ENCODE data around the gene EIF6. TPM values are rescaled to one million over a fixed set of nuclear protein-coding genes. Genes with fewer than 3 reads are reported as not detected.
"Not testable (repeated sequence)": the region's sequence is repeated elsewhere in the genome, so short reads cannot be mapped to it uniquely, and the experiment has no call there.

EIF6 gene
- total and polyA plus RNA-seq, 4 donors = 60.8 to 160 (median 106) TPM

DNA sequence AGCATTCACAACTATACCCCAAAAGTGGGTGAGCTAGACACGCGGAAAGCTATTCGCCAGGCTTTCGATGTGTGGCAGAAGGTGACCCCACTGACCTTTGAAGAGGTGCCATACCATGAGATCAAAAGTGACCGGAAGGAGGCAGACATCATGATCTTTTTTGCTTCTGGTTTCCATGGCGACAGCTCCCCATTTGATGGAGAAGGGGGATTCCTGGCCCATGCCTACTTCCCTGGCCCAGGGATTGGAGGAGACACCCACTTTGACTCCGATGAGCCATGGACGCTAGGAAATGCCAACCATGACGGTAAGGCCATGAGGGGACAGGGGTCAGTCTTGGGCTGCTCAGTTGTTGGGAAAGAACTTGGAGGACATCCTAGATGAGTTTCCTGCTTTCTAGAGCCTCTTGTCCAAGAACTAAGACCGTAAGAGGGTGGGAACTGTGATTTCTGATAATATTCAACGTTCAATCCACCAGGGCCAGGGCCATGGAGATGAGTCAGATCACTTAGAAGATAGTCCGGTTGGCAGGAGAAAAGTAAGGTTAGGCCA lies 30.0 kb downstream of the EIF6 start:
- no peak for DNase-seq (ENCODE audit: low spot score)
- 95% methylated on average over 12 of the region's 12 CpGs for WGBS

DNA sequence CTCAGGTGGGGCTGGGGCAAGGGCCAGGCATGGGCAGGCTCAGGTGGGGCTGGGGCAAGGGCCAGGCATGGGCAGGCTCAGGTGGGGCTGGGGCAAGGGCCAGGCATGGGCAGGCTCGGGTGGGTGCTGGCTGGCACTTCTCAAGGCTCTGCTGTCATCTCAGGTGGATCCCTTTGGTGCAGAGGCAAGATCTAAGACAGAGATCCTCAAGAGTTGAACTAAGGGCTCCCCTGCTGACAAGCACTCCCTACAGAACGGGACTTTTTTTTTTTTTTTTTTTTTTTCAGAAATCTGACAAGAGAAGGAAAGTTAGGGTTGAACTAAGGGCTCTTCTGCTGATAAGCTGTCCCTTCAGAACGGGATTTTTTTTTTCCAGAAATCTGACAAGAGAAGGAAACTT lies 31.6 kb downstream of the EIF6 start:
- Histone ChIP-seq H3K27ac (ENCODE audit: low read depth in 1 of 2, low read length in 2 of 2) (no peak overlapping the region), H3K9me3 (ENCODE audit: control insufficient read depth in 4 of 4, low read length in 3 of 4) (no peaks in the 10 kb centered on the region), H3K4me3 (ENCODE audit: low read depth in 1 of 3, low read length in 3 of 3) (no peak overlapping the region), H3K36me3 (ENCODE audit: control insufficient read depth in 4 of 4, insufficient read depth in 3 of 4, low read depth in 1 of 4, low read length in 3 of 4) (no peaks in the 10 kb centered on the region), H3K9ac (ENCODE audit: low read depth in 1 of 2, low read length in 2 of 2) (no peak overlapping the region), H3K27me3 (ENCODE audit: control insufficient read depth in 4 of 4, insufficient read depth in 4 of 4, low read length in 3 of 4) (no peaks in the 10 kb centered on the region), H3K4me1 (ENCODE audit: control insufficient read depth in 4 of 4, insufficient read depth in 4 of 4, low read length in 3 of 4) (no peaks in the 10 kb centered on the region)
- WGBS = 82% methylated on average over 3 of the region's 3 CpGs
- TF ChIP-seq TAF1 (conservative IDR thresholded peaks at IDR 0.05) = no peak
- no peak for DNase-seq (ENCODE audit: low spot score)

More for the DNA sequence above, 30.0 kb downstream of the EIF6 start:
- H3K27ac ChIP-seq (ENCODE audit: low read depth in 1 of 2, low read length in 2 of 2) = no peak overlapping the region
- no peak overlapping the region for H3K4me3 ChIP-seq (ENCODE audit: low read depth in 1 of 3, low read length in 3 of 3)
- no peaks in the 10 kb centered on the region for H3K27me3 ChIP-seq (ENCODE audit: control insufficient read depth in 4 of 4, insufficient read depth in 4 of 4, low read length in 3 of 4)
- no peaks in the 10 kb centered on the region for H3K36me3 ChIP-seq (ENCODE audit: control insufficient read depth in 4 of 4, insufficient read depth in 3 of 4, low read depth in 1 of 4, low read length in 3 of 4)
- no peaks in the 10 kb centered on the region for H3K4me1 ChIP-seq (ENCODE audit: control insufficient read depth in 4 of 4, insufficient read depth in 4 of 4, low read length in 3 of 4)
- no peak for TF ChIP-seq FOXA1 (IDR thresholded peaks at IDR 0.05)
- no peak for TF ChIP-seq HNF4A (conservative IDR thresholded peaks at IDR 0.05)
- TF ChIP-seq, protein P1, sequence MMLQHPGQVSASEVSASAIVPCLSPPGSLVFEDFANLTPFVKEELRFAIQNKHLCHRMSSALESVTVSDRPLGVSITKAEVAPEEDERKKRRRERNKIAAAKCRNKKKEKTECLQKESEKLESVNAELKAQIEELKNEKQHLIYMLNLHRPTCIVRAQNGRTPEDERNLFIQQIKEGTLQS (IDR thresholded peaks at IDR 0.05) = no peak
- TF ChIP-seq, protein P2, sequence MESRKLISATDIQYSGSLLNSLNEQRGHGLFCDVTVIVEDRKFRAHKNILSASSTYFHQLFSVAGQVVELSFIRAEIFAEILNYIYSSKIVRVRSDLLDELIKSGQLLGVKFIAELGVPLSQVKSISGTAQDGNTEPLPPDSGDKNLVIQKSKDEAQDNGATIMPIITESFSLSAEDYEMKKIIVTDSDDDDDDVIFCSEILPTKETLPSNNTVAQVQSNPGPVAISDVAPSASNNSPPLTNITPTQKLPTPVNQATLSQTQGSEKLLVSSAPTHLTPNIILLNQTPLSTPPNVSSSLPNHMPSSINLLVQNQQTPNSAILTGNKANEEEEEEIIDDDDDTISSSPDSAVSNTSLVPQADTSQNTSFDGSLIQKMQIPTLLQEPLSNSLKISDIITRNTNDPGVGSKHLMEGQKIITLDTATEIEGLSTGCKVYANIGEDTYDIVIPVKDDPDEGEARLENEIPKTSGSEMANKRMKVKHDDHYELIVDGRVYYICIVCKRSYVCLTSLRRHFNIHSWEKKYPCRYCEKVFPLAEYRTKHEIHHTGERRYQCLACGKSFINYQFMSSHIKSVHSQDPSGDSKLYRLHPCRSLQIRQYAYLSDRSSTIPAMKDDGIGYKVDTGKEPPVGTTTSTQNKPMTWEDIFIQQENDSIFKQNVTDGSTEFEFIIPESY (IDR thresholded peaks at IDR 0.05) = no peak
- no peak for TF ChIP-seq GABPA (IDR thresholded peaks at IDR 0.05 in 1 of 2, conservative IDR thresholded peaks at IDR 0.05 in 1 of 2)
- TF ChIP-seq, protein P3, sequence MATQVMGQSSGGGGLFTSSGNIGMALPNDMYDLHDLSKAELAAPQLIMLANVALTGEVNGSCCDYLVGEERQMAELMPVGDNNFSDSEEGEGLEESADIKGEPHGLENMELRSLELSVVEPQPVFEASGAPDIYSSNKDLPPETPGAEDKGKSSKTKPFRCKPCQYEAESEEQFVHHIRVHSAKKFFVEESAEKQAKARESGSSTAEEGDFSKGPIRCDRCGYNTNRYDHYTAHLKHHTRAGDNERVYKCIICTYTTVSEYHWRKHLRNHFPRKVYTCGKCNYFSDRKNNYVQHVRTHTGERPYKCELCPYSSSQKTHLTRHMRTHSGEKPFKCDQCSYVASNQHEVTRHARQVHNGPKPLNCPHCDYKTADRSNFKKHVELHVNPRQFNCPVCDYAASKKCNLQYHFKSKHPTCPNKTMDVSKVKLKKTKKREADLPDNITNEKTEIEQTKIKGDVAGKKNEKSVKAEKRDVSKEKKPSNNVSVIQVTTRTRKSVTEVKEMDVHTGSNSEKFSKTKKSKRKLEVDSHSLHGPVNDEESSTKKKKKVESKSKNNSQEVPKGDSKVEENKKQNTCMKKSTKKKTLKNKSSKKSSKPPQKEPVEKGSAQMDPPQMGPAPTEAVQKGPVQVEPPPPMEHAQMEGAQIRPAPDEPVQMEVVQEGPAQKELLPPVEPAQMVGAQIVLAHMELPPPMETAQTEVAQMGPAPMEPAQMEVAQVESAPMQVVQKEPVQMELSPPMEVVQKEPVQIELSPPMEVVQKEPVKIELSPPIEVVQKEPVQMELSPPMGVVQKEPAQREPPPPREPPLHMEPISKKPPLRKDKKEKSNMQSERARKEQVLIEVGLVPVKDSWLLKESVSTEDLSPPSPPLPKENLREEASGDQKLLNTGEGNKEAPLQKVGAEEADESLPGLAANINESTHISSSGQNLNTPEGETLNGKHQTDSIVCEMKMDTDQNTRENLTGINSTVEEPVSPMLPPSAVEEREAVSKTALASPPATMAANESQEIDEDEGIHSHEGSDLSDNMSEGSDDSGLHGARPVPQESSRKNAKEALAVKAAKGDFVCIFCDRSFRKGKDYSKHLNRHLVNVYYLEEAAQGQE (IDR thresholded peaks at IDR 0.05) = no peak
- TF ChIP-seq TAF1 (conservative IDR thresholded peaks at IDR 0.05) = no peak
- no peak for TF ChIP-seq NR2F2 (IDR thresholded peaks at IDR 0.05)
- TF ChIP-seq RXRA (IDR thresholded peaks at IDR 0.05) = no peak
- TF ChIP-seq EGR1 (IDR thresholded peaks at IDR 0.05; ENCODE audit: low read depth in 2 of 2) = no peak
- no peak for TF ChIP-seq FOXA2 (IDR thresholded peaks at IDR 0.05)
- TF ChIP-seq YY1 (IDR thresholded peaks at IDR 0.05) = no peak
- no peak for TF ChIP-seq HNF4G (IDR thresholded peaks at IDR 0.05)
- TF ChIP-seq JUND (IDR thresholded peaks at IDR 0.05) = no peak
- TF ChIP-seq, protein P4, sequence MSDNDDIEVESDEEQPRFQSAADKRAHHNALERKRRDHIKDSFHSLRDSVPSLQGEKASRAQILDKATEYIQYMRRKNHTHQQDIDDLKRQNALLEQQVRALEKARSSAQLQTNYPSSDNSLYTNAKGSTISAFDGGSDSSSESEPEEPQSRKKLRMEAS (IDR thresholded peaks at IDR 0.05) = no peak
- no peak overlapping the region for H3K9ac ChIP-seq (ENCODE audit: low read depth in 1 of 2, low read length in 2 of 2)
- H3K9me3 ChIP-seq (ENCODE audit: control insufficient read depth in 4 of 4, low read length in 3 of 4) = no peaks in the 10 kb centered on the region

DNA sequence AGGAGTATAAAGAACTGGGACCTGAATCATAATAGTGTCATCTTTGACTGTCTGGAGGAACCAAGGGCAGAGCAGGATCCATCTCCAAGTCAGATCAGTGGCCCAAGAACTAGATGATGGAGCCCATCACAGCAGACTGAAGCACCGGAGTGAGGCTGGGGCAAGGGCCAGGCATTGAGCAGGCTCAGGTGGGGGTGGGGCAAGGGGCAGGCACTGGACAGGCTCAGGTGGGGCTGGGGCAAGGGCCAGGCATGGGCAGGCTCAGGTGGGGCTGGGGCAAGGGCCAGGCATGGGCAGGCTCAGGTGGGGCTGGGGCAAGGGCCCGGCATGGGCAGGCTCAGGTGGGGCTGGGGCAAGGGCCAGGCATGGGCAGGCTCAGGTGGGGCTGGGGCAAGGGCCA lies 32.0 kb downstream of the EIF6 start:
- H3K4me3 ChIP-seq (ENCODE audit: low read depth in 1 of 3, low read length in 3 of 3); H3K27ac ChIP-seq (ENCODE audit: low read depth in 1 of 2, low read length in 2 of 2); H3K4me1 ChIP-seq (ENCODE audit: control insufficient read depth in 4 of 4, insufficient read depth in 4 of 4, low read length in 3 of 4); H3K36me3 ChIP-seq (ENCODE audit: control insufficient read depth in 4 of 4, insufficient read depth in 3 of 4, low read depth in 1 of 4, low read length in 3 of 4); DNase-seq (ENCODE audit: low spot score); H3K27me3 ChIP-seq (ENCODE audit: control insufficient read depth in 4 of 4, insufficient read depth in 4 of 4, low read length in 3 of 4); H3K9me3 ChIP-seq (ENCODE audit: control insufficient read depth in 4 of 4, low read length in 3 of 4); H3K9ac ChIP-seq (ENCODE audit: low read depth in 1 of 2, low read length in 2 of 2): not testable (repeated sequence)
- WGBS = 95% methylated on average over 2 of the region's 2 CpGs

Measured in liver (tissue), 9 donors.